Activated CD4-positive, alpha-beta T cell treated with anti-CD3 and anti-CD28 coated beads for 36 hours (primary cell): ENCODE data around the gene ZNF500. TPM values are rescaled to one million over a fixed set of nuclear protein-coding genes. Genes with fewer than 3 reads are reported as not detected.

Experiments used
- ATAC-seq: fragments of 200-7000 bp; cut with Tn5 transposase; one replicate; pipeline ENCODE4 v1.10.0; 2021; ENCODE audit warnings: mild to moderate bottlenecking, moderate library complexity
- CTCF ChIA-PET: fragments of 350-600 bp; sonication (Branson Sonifier 250); formaldehyde crosslinking; loops from one replicate; lab custom pipeline; 2021; ENCODE audit warnings: antibody characterized with exemption; lab: Charles Lee
- POLR2A ChIA-PET: fragments of 350-600 bp; sonication (Branson Sonifier 250); formaldehyde crosslinking; loops from one replicate; lab custom pipeline; 2021; ENCODE audit warnings: antibody characterized with exemption, inconsistent platforms; lab: Charles Lee
- DNase-seq: peaks from one replicate; pipeline ENCODE4 v3.0.0-alpha.2; 2020
- H3K27ac Mint-ChIP-seq: one replicate; pipeline ENCODE4 v1.8.0; 2021; ENCODE audit warnings: mixed read lengths
- H3K27me3 Mint-ChIP-seq: one replicate; pipeline ENCODE4 v1.8.0; 2021; ENCODE audit warnings: mixed read lengths
- H3K36me3 Mint-ChIP-seq: one replicate; pipeline ENCODE4 v1.8.0; 2021; ENCODE audit warnings: low read depth, mixed read lengths
- H3K4me1 Mint-ChIP-seq: one replicate; pipeline ENCODE4 v1.8.0; 2021; ENCODE audit warnings: mixed read lengths
- H3K4me3 Mint-ChIP-seq: one replicate; pipeline ENCODE4 v1.8.0; 2021; ENCODE audit warnings: mild to moderate bottlenecking, moderate library complexity, mixed read lengths
- H3K9me3 Mint-ChIP-seq: one replicate; pipeline ENCODE4 v1.8.0; 2021; ENCODE audit warnings: low read depth, mixed read lengths
- intact Hi-C, 2 experiments: fragments of 100-400 bp; cut with DNase I in 1 of 2; cut with micrococcal nuclease in 1 of 2; formaldehyde crosslinking; loops; one replicate each; pipeline versions ENCODE4 v1.14.2 to v1.15.1; 2022 to 2024; cut with DNase I, micrococcal nuclease
- total RNA-seq, 2 experiments: library from RNA; stranded (reverse); gene quantifications; one replicate each; pipeline ENCODE4 v1.2.3, GENCODE V29; 2021

ZNF500 gene
- total RNA-seq, 2 experiments from 2014 or later = 10.3 to 11.6 TPM

DNA sequence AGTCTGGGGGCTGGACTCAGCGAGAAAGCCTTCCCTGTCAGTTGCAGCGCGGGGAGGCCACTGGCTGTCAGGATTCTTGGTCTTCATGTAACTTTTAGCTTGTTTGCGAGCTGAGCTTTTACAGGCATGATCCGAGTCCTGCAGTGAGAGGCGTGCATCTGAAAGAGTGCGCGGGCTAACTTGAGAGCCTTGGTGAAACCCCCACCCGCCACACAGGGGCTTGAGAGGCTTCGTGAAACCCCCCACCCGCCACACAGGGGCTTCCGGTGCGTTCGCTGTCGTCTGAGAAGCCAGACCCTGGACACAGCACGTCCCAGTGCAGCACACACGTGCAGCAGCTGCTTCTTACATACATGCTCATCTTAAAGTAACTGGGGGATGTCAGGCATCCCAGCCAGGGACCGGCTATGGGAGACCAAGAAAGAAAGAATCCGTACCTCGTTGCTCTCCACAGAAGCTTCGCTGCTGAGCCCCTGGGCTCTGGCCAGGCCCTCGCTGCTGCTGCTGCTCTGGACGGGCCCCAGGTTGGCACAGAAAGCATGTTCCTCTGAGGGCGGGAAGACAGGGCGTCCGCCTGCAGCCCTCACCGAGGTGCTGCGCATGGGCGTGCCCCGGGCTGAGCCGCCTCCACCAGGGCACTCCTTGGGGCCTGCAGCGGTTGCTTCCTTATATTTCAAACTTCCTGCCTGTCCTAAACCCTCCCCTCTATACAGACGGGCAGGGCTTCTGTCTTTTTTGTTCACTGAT, 65.8 kb downstream of the ZNF500 start:
- H3K9me3 Mint-ChIP-seq = no peaks in the 10 kb centered on the region
- H3K27me3 Mint-ChIP-seq = no peaks in the 10 kb centered on the region
- intact Hi-C loops = no loop called here
- H3K36me3 Mint-ChIP-seq = peaks cover 14% of the 10 kb centered on the region
- DNase-seq (no peak), ATAC-seq (no peak)
- H3K27ac Mint-ChIP-seq = no peak overlapping the region
- POLR2A ChIA-PET = no interaction called here
- H3K4me1 Mint-ChIP-seq = peaks cover 8% of the 10 kb centered on the region
- CTCF ChIA-PET = interaction anchor here (0.6 kb wide), 1 partner anchor 196 kb away, joined by 3 read pairs; no protein-coding TSS in a partner anchor
- H3K4me3 Mint-ChIP-seq = no peak overlapping the region

DNA sequence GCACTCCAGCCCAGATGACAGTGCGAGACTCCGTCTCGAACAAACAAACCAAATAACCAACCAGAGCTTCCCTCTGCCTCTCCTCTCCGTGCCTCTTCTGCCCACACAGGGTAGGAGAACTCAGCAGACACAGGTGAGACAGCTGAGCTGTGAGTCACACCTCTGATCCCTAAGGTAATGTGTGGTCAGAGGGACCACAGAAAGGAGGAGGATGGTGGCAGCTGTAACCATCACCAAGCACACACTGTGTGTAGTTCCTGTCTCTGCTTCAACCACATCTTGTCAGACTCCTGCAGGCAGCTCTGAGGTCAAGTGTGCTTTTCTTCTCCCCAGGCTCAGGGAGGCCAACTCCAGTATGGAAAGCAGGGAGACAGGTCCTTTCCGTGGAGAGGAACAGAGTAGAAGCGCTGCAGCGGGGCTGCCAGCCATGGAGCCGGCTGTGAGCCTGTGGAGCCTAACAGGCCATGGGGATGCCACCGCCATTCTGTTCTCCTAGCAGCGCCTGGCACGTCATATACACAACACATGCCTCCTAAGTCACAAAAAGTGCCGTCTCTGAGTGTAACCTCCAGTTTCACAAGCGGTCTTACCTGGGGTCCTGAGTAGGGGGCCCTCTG, 66.5 kb downstream of the ZNF500 start:
- Mint-ChIP-seq H3K27ac (no peak overlapping the region), H3K36me3 (peaks cover 14% of the 10 kb centered on the region), H3K4me1 (peaks cover 9% of the 10 kb centered on the region), H3K9me3 (no peaks in the 10 kb centered on the region), H3K27me3 (no peaks in the 10 kb centered on the region), H3K4me3 (no peak overlapping the region)
- peak; percentile 84 for ATAC-seq
- POLR2A ChIA-PET = no interaction called here
- DNase-seq = peak; percentile 48
- CTCF ChIA-PET = interaction anchor here (0.6 kb wide), 2 partner anchors 72 to 195 kb away, joined by 3 to 5 read pairs; no protein-coding TSS in a partner anchor
- intact Hi-C loops = no loop called here

DNA sequence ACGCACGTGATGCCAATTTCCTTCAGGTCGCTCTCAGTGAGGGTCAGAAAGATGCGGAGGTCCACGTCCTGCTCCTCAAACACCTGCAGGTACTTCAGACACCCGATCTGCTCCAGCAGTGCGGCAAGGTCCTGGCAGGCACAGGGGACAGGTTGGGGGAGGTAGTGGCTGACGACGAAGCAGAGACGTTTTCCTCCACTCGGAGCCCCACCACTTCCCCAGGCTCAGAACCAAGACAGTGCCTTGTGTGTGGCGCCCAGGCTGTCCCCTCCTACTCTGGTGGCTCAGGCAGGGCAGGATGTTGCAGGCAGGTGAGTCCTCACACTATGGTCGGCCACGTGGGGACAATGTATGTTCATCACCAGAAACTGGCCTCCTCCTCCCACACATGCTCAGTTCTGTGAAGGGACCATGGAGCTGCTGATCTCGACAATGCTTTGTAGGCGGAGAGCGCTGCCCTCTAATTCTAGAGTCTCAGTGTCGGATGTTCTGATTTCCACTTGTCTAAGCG, 67.9 kb downstream of the ZNF500 start:
- H3K27me3 Mint-ChIP-seq = no peaks in the 10 kb centered on the region
- no peak overlapping the region for H3K4me3 Mint-ChIP-seq
- CTCF ChIA-PET = interaction anchor here (0.7 kb wide), 1 partner anchor 19 kb away, joined by 3 read pairs; no protein-coding TSS in a partner anchor
- ATAC-seq (no peak), DNase-seq (no peak)
- no peak overlapping the region for H3K27ac Mint-ChIP-seq
- peaks cover 17% of the 10 kb centered on the region for H3K4me1 Mint-ChIP-seq
- POLR2A ChIA-PET = no interaction called here
- H3K9me3 Mint-ChIP-seq = no peaks in the 10 kb centered on the region
- intact Hi-C loops = no loop called here
- H3K36me3 Mint-ChIP-seq = peaks cover 12% of the 10 kb centered on the region

DNA sequence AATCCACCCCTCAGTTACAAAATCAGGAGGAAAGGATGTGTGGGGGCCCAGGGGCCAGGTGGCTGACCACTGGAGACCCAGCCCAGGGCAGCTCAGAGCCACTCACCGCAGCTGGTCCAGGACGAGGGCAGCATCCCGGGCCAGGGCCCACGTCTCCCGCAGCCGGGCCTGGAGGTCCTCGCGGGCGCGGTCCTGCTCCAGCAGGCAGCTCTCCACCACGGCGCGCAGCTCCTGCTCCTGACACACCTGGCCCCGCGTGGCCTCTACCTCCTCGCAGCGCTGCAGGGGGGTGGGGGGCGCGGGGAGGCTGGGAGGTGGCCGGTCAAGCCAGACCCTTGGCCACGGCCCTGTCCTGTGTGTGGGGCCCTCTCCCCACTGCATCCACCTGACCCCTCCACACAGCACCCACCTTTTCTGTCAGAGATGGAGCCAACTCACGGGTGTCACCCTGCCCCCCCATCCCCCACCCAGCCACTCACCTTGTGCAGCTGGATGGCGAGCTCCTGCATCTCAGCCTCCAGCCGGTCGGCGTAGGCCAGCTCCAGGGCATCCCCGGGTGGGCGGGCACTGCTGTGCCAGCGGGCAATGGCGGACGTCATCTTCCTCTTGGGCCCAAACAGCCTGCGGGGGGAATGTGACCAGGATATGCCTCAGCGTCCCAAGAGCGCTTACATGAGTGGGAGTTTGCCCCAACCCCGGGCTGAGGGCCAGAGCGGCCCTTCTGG, 68.5 kb downstream of the ZNF500 start:
- ATAC-seq = no peak
- intact Hi-C loops = no loop called here
- CTCF ChIA-PET = no interaction called here

More for the DNA sequence above, 68.5 kb downstream of the ZNF500 start:
- no peaks in the 10 kb centered on the region for H3K27me3 Mint-ChIP-seq
- H3K9me3 Mint-ChIP-seq = no peaks in the 10 kb centered on the region
- POLR2A ChIA-PET = interaction anchor here (0.9 kb wide), 1 partner anchor 279 kb away, joined by 5 read pairs; no protein-coding TSS in a partner anchor
- DNase-seq = no peak
- peaks cover 17% of the 10 kb centered on the region for H3K4me1 Mint-ChIP-seq
- H3K36me3 Mint-ChIP-seq = peaks cover 12% of the 10 kb centered on the region
- no peak overlapping the region for H3K4me3 Mint-ChIP-seq
- no peak overlapping the region for H3K27ac Mint-ChIP-seq

Other genes with a start within 250 kb of the ZNF500 start
- 10 to 100 TPM; 28.3 to 30.2 TPM for gene CDIP1, start 228.4 kb downstream of the ZNF500 start, total RNA-seq
- under 1 TPM; 0.09 to 0.18 TPM for gene C16orf96, start 210.8 kb downstream of the ZNF500 start, total RNA-seq
- gene UBALD1, start 152.3 kb downstream of the ZNF500 start, total RNA-seq = 10 to 100 TPM in 1 of 2 experiments, 1 to 10 TPM in 1; 9.7 to 10.2 TPM
- 10 to 100 TPM; 65.0 to 75.4 TPM for gene MGRN1, start 142.3 kb downstream of the ZNF500 start, total RNA-seq
- 10 to 100 TPM; 16.4 to 22.5 TPM for gene NUDT16L1, start 73.6 kb downstream of the ZNF500 start, total RNA-seq
- 10 to 100 TPM; 12.1 to 14.1 TPM for gene ANKS3, start 32.9 kb downstream of the ZNF500 start, total RNA-seq
- gene DNAAF8, start 32.6 kb downstream of the ZNF500 start, total RNA-seq = under 1 TPM; 0.11 to 0.16 TPM
- not detected for gene SEPTIN12, start 21.2 kb upstream of the ZNF500 start, total RNA-seq
- gene SMIM22, start 28.2 kb upstream of the ZNF500 start, total RNA-seq = not detected
- gene ROGDI, start 35.5 kb upstream of the ZNF500 start, total RNA-seq = 1 to 10 TPM; 3.7 to 7.3 TPM
- gene GLYR1, start 80.1 kb upstream of the ZNF500 start, total RNA-seq = 10 to 100 TPM; 76.9 to 78.4 TPM
- 10 to 100 TPM; 19.3 to 23.0 TPM for gene UBN1, start 80.3 kb upstream of the ZNF500 start, total RNA-seq
- not detected for gene PPL, start 170.0 kb upstream of the ZNF500 start, total RNA-seq
- under 1 TPM; 0.09 to 0.28 TPM for gene SEC14L5, start 191.2 kb upstream of the ZNF500 start, total RNA-seq